SK-N-SH (cell line): ENCODE results near the gene RIN3. TPM values are rescaled to one million over a fixed set of nuclear protein-coding genes. Genes with fewer than 3 reads are reported as not detected.

Experiments used
- CTCF ChIA-PET: fragments of 300-600, 350-600 bp; formaldehyde crosslinking; extraction: SDS; loops from one replicate; lab custom pipeline; 2021; lab: Yijun Ruan, JAX
- POLR2A ChIA-PET: fragments of 350-600 bp; sonication (Branson Sonifier 250); formaldehyde crosslinking; extraction: SDS; loops from one replicate; lab custom pipeline; 2020; ENCODE audit warnings: antibody characterized with exemption, inconsistent platforms; lab: Yijun Ruan, JAX
- DNase-seq: peaks from one replicate; pipeline ENCODE4 v3.0.0; 2012
- H2AFZ ChIP-seq: fragments of 200-600 bp; sonication (generic); 2 replicates; pipeline ENCODE4 v1.8.1; 2016; ENCODE audit warnings: antibody characterized with exemption, mild to moderate bottlenecking, low read depth
- H3F3A ChIP-seq: fragments of 200-600 bp; sonication (generic); replicated peaks from 2 replicates; pipeline ENCODE3; 2016; ENCODE audit warnings: antibody characterized with exemption, mild to moderate bottlenecking; ENCODE audit not compliant: insufficient read depth
- H3K27ac ChIP-seq, 2 experiments: fragments of 200-500 bp in 1 of 2; fragments of 200-600 bp in 1 of 2; sonication (Bioruptor generic) in 1 of 2; sonication (generic), shearing (Covaris generic) in 1 of 2; 2 replicates each; pipeline versions ENCODE4 v1.5.1 to v1.6.1; 2014 to 2016; ENCODE audit warnings: low read depth in 2 of 2, inconsistent platforms in 1 of 2, low read length in 1 of 2, mild to moderate bottlenecking in 1 of 2, mixed read lengths in 1 of 2
- H3K27me3 ChIP-seq: fragments of 200-600 bp; sonication (generic), shearing (Covaris generic); 2 replicates; pipeline ENCODE4 v1.6.1; 2016; ENCODE audit warnings: mixed run types; ENCODE audit not compliant: insufficient read depth
- H3K36me3 ChIP-seq, 2 experiments: fragments of 200-500 bp in 1 of 2; fragments of 200-600 bp in 1 of 2; sonication (Bioruptor generic) in 1 of 2; sonication (generic) in 1 of 2; replicated peaks in 1 of 2; 2 replicates each; pipeline versions ENCODE3 to v1.5.1; 2014 to 2016; ENCODE audit warnings: low read length in 1 of 2, mild to moderate bottlenecking in 1 of 2; ENCODE audit not compliant: insufficient read depth in 2 of 2, control insufficient read depth in 1 of 2
- H3K4me1 ChIP-seq, 2 experiments: fragments of 200-500 bp in 1 of 2; fragments of 200-600 bp in 1 of 2; sonication (Bioruptor generic) in 1 of 2; sonication (generic), shearing (Covaris generic) in 1 of 2; 2 replicates each; pipeline versions ENCODE4 v1.5.1 to v1.6.1; 2014 to 2016; ENCODE audit warnings: low read depth in 1 of 2, low read length in 1 of 2, mixed run types in 1 of 2; ENCODE audit not compliant: insufficient read depth in 2 of 2, control insufficient read depth in 1 of 2
- H3K4me2 ChIP-seq: fragments of 200-600 bp; sonication (generic), shearing (Covaris generic); 2 replicates; pipeline ENCODE4 v1.6.1; 2017; ENCODE audit warnings: mixed run types
- H3K4me3 ChIP-seq, 2 experiments: fragments of 200-500 bp in 1 of 2; fragments of 200-600 bp in 1 of 2; sonication (Bioruptor generic) in 1 of 2; sonication (generic), shearing (Covaris generic) in 1 of 2; 2 replicates each; pipeline versions ENCODE4 v1.5.1 to v1.8.1; 2014 to 2016; ENCODE audit warnings: low read depth in 2 of 2, inconsistent platforms in 1 of 2, low read length in 1 of 2, mild to moderate bottlenecking in 1 of 2, mixed read lengths in 1 of 2, moderate library complexity in 1 of 2
- H3K79me2 ChIP-seq: fragments of 200-600 bp; sonication (generic); 2 replicates; pipeline ENCODE4 v1.8.1; 2017; ENCODE audit warnings: mild to moderate bottlenecking; ENCODE audit not compliant: insufficient read depth
- H3K9ac ChIP-seq: fragments of 200-600 bp; sonication (generic); 2 replicates; pipeline ENCODE4 v1.6.1; 2017; ENCODE audit warnings: mixed run types
- H3K9me2 ChIP-seq: fragments of 200-600 bp; sonication (generic); 2 replicates; pipeline ENCODE4 v1.6.1; 2017; ENCODE audit warnings: mixed run types
- H3K9me3 ChIP-seq: fragments of 200-600 bp; sonication (generic); 2 replicates; pipeline ENCODE4 v1.6.1; 2017; ENCODE audit warnings: mixed run types, mild to moderate bottlenecking, moderate library complexity
- H4K20me1 ChIP-seq: fragments of 200-600 bp; sonication (generic); 2 replicates; pipeline ENCODE4 v1.6.1; 2017; ENCODE audit warnings: mild to moderate bottlenecking, mixed run types; ENCODE audit not compliant: insufficient read depth
- ELF1 ChIP-seq: IDR thresholded peaks from 2 replicates; pipeline ENCODE4 v1.4.0; 2012
- FOSL2 ChIP-seq: IDR thresholded peaks from 2 replicates; pipeline ENCODE4 v1.4.0; 2012; ENCODE audit warnings: low read depth, mild to moderate bottlenecking, moderate library complexity, borderline replicate concordance
- GABPA ChIP-seq: IDR thresholded peaks from 2 replicates; pipeline ENCODE4 v1.4.0; 2012; ENCODE audit warnings: low read depth, mild to moderate bottlenecking
- GATA2 ChIP-seq: sonication (generic); formaldehyde crosslinking; IDR thresholded peaks from 2 replicates; pipeline ENCODE4 v1.5.0; 2020; ENCODE audit warnings: mild to moderate bottlenecking, missing genetic modification reagents
- IRF3 ChIP-seq: fragments of 150-350 bp; IDR thresholded peaks from 2 replicates; pipeline ENCODE4 v1.6.1; 2016; ENCODE audit warnings: mild to moderate bottlenecking, low read depth, low read length
- JUND ChIP-seq: IDR thresholded peaks from 2 replicates; pipeline ENCODE4 v1.4.0; 2012
- MXI1 ChIP-seq: IDR thresholded peaks from 2 replicates; pipeline ENCODE4 v1.6.1; 2012; ENCODE audit warnings: mild to moderate bottlenecking, low read depth, low read length, improper control_type of control experiment
- NFIC ChIP-seq: IDR thresholded peaks from 2 replicates; pipeline ENCODE4 v1.4.0; 2012; ENCODE audit warnings: borderline replicate concordance
- PBX3 ChIP-seq: IDR thresholded peaks from 2 replicates; pipeline ENCODE4; 2012
- POLR2AphosphoS5 ChIP-seq: IDR thresholded peaks from 2 replicates; pipeline ENCODE4 v1.6.1; 2012; ENCODE audit warnings: low read depth, low read length
- RAD21 ChIP-seq: IDR thresholded peaks from 2 replicates; pipeline ENCODE4 v1.6.1; 2012; ENCODE audit warnings: mild to moderate bottlenecking, low read length
- TAF1 ChIP-seq: IDR thresholded peaks from 2 replicates; pipeline ENCODE4 v1.6.1; 2012; ENCODE audit warnings: low read depth, mild to moderate bottlenecking, low read length, moderate library complexity, borderline replicate concordance
- TCF12 ChIP-seq: IDR thresholded peaks from 2 replicates; pipeline ENCODE4 v1.4.0; 2012
- USF1 ChIP-seq: IDR thresholded peaks from 2 replicates; pipeline ENCODE4 v1.4.0; 2012; ENCODE audit warnings: low read depth, borderline replicate concordance
- WGBS: methylation state at CpG from one replicate; pipeline ENCODE4 v1.1.6; 2017; ENCODE audit warnings: low lambda C conversion rate; 5-methylcytosine and 5-hydroxymethylcytosine counted together
- polyA plus RNA-seq, 3 experiments: library from polyadenylated mRNA; depleted of rRNA; stranded (reverse); fragments of >200 nt; gene quantifications; 2 replicates each; pipeline ENCODE4 v1.2.3, GENCODE V29; 2012
- TF ChIP-seq, protein P1 (sequence below): fragments of 200-600 bp; sonication (generic); IDR thresholded peaks from 2 replicates; pipeline ENCODE4 v1.6.1; 2017; ENCODE audit warnings: antibody characterized with exemption, mild to moderate bottlenecking, moderate library complexity

The RIN3 gene
- polyA plus RNA-seq, 1 of the 3 experiments (the other 2 are of a cell fraction) = 12.4 TPM

GRCh38 chr14:92670160-92670559 lies 156.6 kb downstream of the RIN3 start:
- TF ChIP-seq JUND = no peak
- peak; percentile 37; the same call in 1 of the 2 replicates for TF ChIP-seq POLR2AphosphoS5
- TF ChIP-seq GABPA = no peak
- TF ChIP-seq NFIC = peak; percentile 48; the same call in 1 of the 2 replicates
- TF ChIP-seq TCF12 = peak; percentile 96
- TF ChIP-seq PBX3 = no peak
- TF ChIP-seq GATA2 (CRISPR knock-in tag) = no peak
- no peak for TF ChIP-seq USF1
- TF ChIP-seq FOSL2 = no peak
- TF ChIP-seq ELF1 = no peak; the same call in 1 of the 2 replicates
- no peak for TF ChIP-seq MXI1
- TF ChIP-seq IRF3 = no peak
- TF ChIP-seq RAD21 = peak; percentile 4; the same call in 1 of the 2 replicates
- TF ChIP-seq TAF1 = no peak
- TF ChIP-seq, protein P1, sequence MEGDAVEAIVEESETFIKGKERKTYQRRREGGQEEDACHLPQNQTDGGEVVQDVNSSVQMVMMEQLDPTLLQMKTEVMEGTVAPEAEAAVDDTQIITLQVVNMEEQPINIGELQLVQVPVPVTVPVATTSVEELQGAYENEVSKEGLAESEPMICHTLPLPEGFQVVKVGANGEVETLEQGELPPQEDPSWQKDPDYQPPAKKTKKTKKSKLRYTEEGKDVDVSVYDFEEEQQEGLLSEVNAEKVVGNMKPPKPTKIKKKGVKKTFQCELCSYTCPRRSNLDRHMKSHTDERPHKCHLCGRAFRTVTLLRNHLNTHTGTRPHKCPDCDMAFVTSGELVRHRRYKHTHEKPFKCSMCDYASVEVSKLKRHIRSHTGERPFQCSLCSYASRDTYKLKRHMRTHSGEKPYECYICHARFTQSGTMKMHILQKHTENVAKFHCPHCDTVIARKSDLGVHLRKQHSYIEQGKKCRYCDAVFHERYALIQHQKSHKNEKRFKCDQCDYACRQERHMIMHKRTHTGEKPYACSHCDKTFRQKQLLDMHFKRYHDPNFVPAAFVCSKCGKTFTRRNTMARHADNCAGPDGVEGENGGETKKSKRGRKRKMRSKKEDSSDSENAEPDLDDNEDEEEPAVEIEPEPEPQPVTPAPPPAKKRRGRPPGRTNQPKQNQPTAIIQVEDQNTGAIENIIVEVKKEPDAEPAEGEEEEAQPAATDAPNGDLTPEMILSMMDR = peak; percentile 16; the same call in 1 of the 2 replicates
- H3K79me2 ChIP-seq = no peaks in the 10 kb centered on the region
- H3K36me3 ChIP-seq = peaks cover 0 to 4% of the 10 kb centered on the region in 2 experiments
- no peaks in the 10 kb centered on the region; a peak in 1 of 4 replicates for H3K4me1 ChIP-seq
- ChIA-PET POLR2A (interaction anchor here (0.7 kb wide), 1 partner anchor 41 kb away, joined by 3 read pairs; no protein-coding TSS in a partner anchor), CTCF (interaction anchor here (3.0 to 4.9 kb wide), 2 partner anchors 11 to 16 kb away, joined by 12 to 21 read pairs; no protein-coding TSS in a partner anchor)
- no peak overlapping the region for H3K4me2 ChIP-seq
- no peak overlapping the region for H3K9ac ChIP-seq
- H4K20me1 ChIP-seq = no peaks in the 10 kb centered on the region
- 45% methylated on average over 4 of the region's 4 CpGs for WGBS
- H3K27ac ChIP-seq = no peak overlapping the region
- H2AFZ ChIP-seq = no peak overlapping the region
- H3K27me3 ChIP-seq = no peaks in the 10 kb centered on the region
- DNase-seq = peak; percentile 52
- H3F3A ChIP-seq = no peaks in the 10 kb centered on the region
- H3K9me2 ChIP-seq = no peaks in the 10 kb centered on the region
- no peaks in the 10 kb centered on the region for H3K9me3 ChIP-seq
- no peak overlapping the region for H3K4me3 ChIP-seq
